HUES64 (cell line): Measurements from ENCODE around the gene EIF4E.
"Not testable (repeated sequence)": the region's sequence is repeated elsewhere in the genome, so short reads cannot be mapped to it uniquely, and the experiment has no call there.

Experiments
- H3K27ac ChIP-seq: 2 replicates; pipeline ENCODE4 v1.7.0; 2013; ENCODE audit warnings: low read depth, low read length, inconsistent platforms
- H3K27me3 ChIP-seq: 2 replicates; pipeline ENCODE4 v1.6.1; 2013; ENCODE audit warnings: mild to moderate bottlenecking, low read length; ENCODE audit not compliant: insufficient read depth
- H3K36me3 ChIP-seq: 2 replicates; pipeline ENCODE4 v1.6.1; 2013; ENCODE audit warnings: mild to moderate bottlenecking, low read length; ENCODE audit not compliant: insufficient read depth
- H3K4me1 ChIP-seq: 2 replicates; pipeline ENCODE4 v1.6.1; 2013; ENCODE audit warnings: mild to moderate bottlenecking, low read length, moderate library complexity; ENCODE audit not compliant: insufficient read depth
- H3K4me3 ChIP-seq: 2 replicates; pipeline ENCODE4 v1.5.1; 2013; ENCODE audit warnings: mild to moderate bottlenecking, low read length, moderate library complexity
- H3K9ac ChIP-seq: 2 replicates; pipeline ENCODE4 v1.6.1; 2013; ENCODE audit warnings: mild to moderate bottlenecking, low read depth, low read length
- H3K9me3 ChIP-seq: 2 replicates; pipeline ENCODE4 v1.6.1; 2013; ENCODE audit warnings: low read depth, low read length; ENCODE audit not compliant: insufficient read depth
- WGBS: fragments of 150-250, 120-280 bp; methylation state at CpG from one replicate; pipeline ENCODE4 v1.1.7; 2013; ENCODE audit warnings: missing lambda C conversion rate; 5-methylcytosine and 5-hydroxymethylcytosine counted together

EIF4E gene

DNA sequence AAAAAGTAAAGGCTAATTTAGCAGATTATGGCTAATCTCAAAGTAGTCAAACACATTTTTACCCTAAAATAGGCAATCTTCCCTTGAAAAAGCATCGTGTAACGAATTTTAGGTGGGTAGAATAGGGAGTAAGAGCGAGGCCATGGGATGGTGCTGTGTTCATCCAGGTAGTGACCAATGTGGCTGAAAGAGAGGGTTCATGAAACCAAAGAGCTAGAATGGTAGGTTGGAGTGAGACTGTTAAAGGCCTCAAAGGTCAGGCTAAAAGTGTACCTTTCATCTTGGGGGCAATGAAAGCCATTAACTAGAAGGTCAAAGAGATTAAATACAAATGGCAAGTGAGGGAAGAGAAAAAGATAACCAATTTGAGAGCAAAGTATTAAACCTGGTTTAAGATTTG is 23.6 kb downstream of the EIF4E start:
- H3K9me3 ChIP-seq = no peaks in the 10 kb centered on the region
- no peak overlapping the region for H3K9ac ChIP-seq
- H3K27ac ChIP-seq = no peak overlapping the region
- H3K4me3 ChIP-seq = no peak overlapping the region
- H3K36me3 ChIP-seq = peaks cover 26% of the 10 kb centered on the region
- WGBS = 95% methylated on average over 3 of the region's 3 CpGs
- H3K27me3 ChIP-seq = no peaks in the 10 kb centered on the region
- peaks cover 35% of the 10 kb centered on the region for H3K4me1 ChIP-seq

DNA sequence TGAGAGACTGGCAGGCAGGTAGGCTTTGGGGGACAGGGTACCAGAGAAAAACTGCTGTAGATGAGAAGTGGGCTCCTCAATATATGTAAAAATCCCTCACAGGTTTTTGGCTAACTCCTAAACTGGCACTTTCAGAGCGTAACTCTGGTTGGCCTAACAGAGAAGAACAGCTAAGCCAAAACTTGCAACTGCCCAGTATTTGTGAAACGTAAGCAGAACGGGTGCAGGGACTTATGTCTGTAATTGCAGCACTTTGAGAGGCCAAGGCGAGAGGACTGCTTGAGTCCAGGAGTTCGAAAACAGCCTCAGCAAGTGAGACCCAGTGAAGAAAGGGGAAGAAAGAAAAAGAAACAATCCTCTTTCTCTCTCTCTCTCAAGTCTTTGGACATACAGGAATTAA is 25.0 kb downstream of the EIF4E start:
- H3K9ac ChIP-seq = no peak overlapping the region
- H3K36me3 ChIP-seq = peaks cover 36% of the 10 kb centered on the region
- H3K27ac ChIP-seq = no peak overlapping the region
- H3K9me3 ChIP-seq = no peaks in the 10 kb centered on the region
- peaks cover 21% of the 10 kb centered on the region for H3K4me1 ChIP-seq
- no peaks in the 10 kb centered on the region for H3K27me3 ChIP-seq
- H3K4me3 ChIP-seq = no peak overlapping the region
- WGBS = 94% methylated on average over 5 of the region's 5 CpGs

DNA sequence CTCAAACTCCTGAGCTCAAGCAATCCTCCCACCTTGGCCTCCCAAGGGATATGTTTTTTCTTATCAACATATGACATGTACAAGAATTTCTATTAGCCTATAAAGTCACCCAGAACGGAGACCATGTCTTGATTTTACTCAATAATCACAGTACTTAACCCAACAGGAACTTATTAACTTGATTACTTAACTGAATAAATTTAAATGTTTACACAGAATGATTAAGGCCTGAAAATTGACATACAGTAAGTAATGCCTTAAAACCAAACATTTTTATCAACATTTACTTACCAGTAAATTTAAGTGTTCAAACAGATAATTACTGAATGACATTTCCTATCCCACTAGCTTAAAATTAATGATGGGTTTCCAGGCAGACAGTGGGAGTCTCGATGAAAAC is 25.4 kb downstream of the EIF4E start:
- no peak overlapping the region for H3K9ac ChIP-seq
- WGBS = 85% methylated on average over 2 of the region's 2 CpGs
- no peak overlapping the region for H3K27ac ChIP-seq
- H3K9me3 ChIP-seq = no peaks in the 10 kb centered on the region
- peaks cover 40% of the 10 kb centered on the region for H3K36me3 ChIP-seq
- peaks cover 17% of the 10 kb centered on the region for H3K4me1 ChIP-seq
- no peak overlapping the region for H3K4me3 ChIP-seq
- no peaks in the 10 kb centered on the region for H3K27me3 ChIP-seq

DNA sequence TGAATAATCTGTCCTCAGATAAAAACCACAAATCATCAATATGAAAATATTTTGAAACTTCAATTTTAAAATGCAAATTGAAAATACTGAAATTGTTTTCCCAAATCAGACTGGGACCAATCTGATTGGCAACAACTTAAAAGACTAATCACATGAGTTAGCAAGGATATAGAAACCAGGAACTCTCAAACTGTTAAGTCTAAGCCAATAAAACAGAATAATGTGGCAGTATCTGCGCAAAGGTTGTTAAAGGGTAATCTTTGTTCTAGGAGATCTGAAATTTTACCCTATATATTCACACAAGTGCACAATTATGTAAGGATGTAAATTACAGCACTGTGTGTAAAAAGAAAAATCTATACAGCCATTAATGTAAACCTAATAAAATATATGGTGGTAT is 29.7 kb downstream of the EIF4E start:
- no CpG with 5 or more reads among the region's 1 CpG for WGBS
- Histone ChIP-seq H3K9ac (no peak overlapping the region), H3K9me3 (no peaks in the 10 kb centered on the region), H3K4me3 (no peak overlapping the region), H3K27me3 (no peaks in the 10 kb centered on the region), H3K36me3 (peaks cover 80% of the 10 kb centered on the region), H3K4me1 (no peaks in the 10 kb centered on the region), H3K27ac (no peak overlapping the region)

GRCh38 chr4:98891478-98892337 is 37.2 kb downstream of the EIF4E start:
- H3K9me3 ChIP-seq = no peaks in the 10 kb centered on the region
- H3K27me3 ChIP-seq = no peaks in the 10 kb centered on the region
- no peak overlapping the region for H3K27ac ChIP-seq
- no peaks in the 10 kb centered on the region for H3K4me1 ChIP-seq
- peaks cover 93% of the 10 kb centered on the region for H3K36me3 ChIP-seq
- WGBS = 97% methylated on average over 11 of the region's 11 CpGs
- no peak overlapping the region for H3K9ac ChIP-seq
- H3K4me3 ChIP-seq = no peak overlapping the region

DNA sequence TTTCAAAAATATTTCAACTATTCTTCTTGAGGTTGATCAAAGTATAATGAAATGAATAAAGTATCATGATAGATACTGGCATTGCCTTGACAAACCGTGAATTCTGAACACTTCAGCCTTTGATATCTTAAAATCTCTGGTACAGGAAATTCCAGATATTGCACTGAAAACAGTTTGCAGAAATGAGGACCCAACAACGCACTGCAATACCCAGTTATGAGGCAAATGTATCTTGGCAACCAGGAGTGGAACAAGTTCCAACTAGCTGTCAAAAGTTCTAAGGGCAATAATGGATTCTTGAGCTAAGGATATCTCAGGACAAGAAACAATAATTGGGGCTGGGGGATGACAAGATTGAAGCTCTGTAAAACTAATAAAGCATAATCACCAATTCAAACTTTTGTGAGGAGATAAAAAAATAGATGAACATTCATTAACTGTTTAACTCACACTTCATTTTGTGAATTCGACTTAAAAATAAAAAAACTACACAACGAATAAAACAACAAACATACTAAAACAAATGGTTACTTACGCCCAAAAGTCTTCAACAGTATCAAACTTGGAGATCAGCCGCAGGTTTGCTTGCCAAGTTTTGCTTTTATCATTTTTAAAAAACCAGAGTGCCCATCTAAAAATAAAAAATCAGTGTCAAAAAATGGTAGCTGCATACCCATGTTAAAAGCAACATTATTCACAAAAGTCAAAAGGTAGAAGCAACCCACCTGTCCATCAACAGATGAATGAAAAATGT is 38.1 kb downstream of the EIF4E start:
- no peaks in the 10 kb centered on the region for H3K4me1 ChIP-seq
- no peak overlapping the region for H3K4me3 ChIP-seq
- peaks cover 95% of the 10 kb centered on the region for H3K36me3 ChIP-seq
- 95% methylated on average over 6 of the region's 6 CpGs for WGBS
- H3K27me3 ChIP-seq = no peaks in the 10 kb centered on the region
- H3K27ac ChIP-seq = no peak overlapping the region
- H3K9me3 ChIP-seq = no peaks in the 10 kb centered on the region
- no peak overlapping the region for H3K9ac ChIP-seq

GRCh38 chr4:98887145-98887544 is 41.8 kb downstream of the EIF4E start:
- 98% methylated on average over 2 of the region's 2 CpGs for WGBS
- Histone ChIP-seq H3K27ac (no peak overlapping the region), H3K9ac (no peak overlapping the region), H3K36me3 (peaks cover 94% of the 10 kb centered on the region), H3K4me1 (no peaks in the 10 kb centered on the region), H3K27me3 (no peaks in the 10 kb centered on the region), H3K4me3 (no peak overlapping the region), H3K9me3 (no peaks in the 10 kb centered on the region)

- H3K9me3 ChIP-seq, H3K27me3 ChIP-seq, H3K9ac ChIP-seq, H3K4me1 ChIP-seq, H3K4me3 ChIP-seq, H3K27ac ChIP-seq: not testable (repeated sequence)
- peaks cover 93% of the 10 kb centered on the region for H3K36me3 ChIP-seq
- no CpG with 5 or more reads among the region's 2 CpGs for WGBS
Observed at GRCh38 chr4:98886382-98886781, 42.6 kb downstream of the EIF4E start.

GRCh38 chr4:98880884-98881283 is 48.0 kb downstream of the EIF4E start:
- not testable (repeated sequence) for H3K4me3 ChIP-seq, H3K9ac ChIP-seq, H3K4me1 ChIP-seq, H3K27me3 ChIP-seq, H3K9me3 ChIP-seq, H3K27ac ChIP-seq
- WGBS = no CpG with 5 or more reads among the region's 4 CpGs
- H3K36me3 ChIP-seq = peaks cover 69% of the 10 kb centered on the region

DNA sequence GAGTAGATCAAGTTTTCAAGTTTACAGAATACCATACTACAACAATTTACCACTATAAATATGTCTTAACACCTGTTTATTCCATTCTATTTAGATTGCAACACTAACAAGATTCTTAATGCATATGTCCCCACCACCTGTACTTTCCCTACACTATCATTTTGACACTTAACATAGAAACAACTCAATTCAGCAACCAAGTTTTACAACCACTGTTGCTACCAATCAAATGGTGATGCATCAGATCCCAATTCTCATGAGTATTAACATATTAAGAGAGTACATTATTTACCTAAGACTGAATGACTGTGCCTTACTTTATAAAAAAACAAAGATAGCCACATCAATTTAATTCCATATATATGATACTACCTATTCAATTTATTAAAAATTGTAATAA is 49.4 kb downstream of the EIF4E start:
- H3K4me3 ChIP-seq = no peak overlapping the region
- H3K9me3 ChIP-seq = no peaks in the 10 kb centered on the region
- H3K36me3 ChIP-seq = peaks cover 55% of the 10 kb centered on the region
- H3K9ac ChIP-seq = no peak overlapping the region
- H3K4me1 ChIP-seq = no peaks in the 10 kb centered on the region
- H3K27me3 ChIP-seq = no peaks in the 10 kb centered on the region
- H3K27ac ChIP-seq = no peak overlapping the region

DNA sequence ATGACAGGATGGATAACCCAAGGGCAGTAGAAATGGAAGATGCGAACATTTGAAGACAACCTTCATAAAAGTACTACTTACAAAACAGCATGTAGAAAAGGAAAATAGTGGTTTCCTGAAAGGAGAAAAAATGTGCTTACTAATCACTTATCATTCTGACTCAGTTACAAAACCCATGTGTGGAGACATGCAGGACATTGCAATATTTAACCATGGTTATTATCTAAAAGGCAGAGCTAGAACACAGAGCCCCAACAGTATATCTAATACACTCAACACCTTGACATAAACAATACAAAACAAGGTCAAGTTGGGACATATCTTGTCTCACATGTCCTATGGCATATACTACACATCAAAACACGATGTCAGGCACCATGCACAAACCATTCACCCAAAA is 55.9 kb downstream of the EIF4E start:
- no peaks in the 10 kb centered on the region for H3K27me3 ChIP-seq
- H3K27ac ChIP-seq = no peak overlapping the region
- peaks cover 6% of the 10 kb centered on the region for H3K36me3 ChIP-seq
- H3K4me3 ChIP-seq = no peak overlapping the region
- H3K9ac ChIP-seq = no peak overlapping the region
- 87% methylated on average over 1 of the region's 2 CpGs for WGBS
- H3K4me1 ChIP-seq = no peaks in the 10 kb centered on the region
- H3K9me3 ChIP-seq = no peaks in the 10 kb centered on the region
